HepG2 (cell line): ENCODE measurements around the gene JAGN1. TPM values are rescaled to one million over a fixed set of nuclear protein-coding genes. Genes with fewer than 3 reads are reported as not detected.
A peak's percentile ranks its signal among the peaks of the same experiment; 100 is the strongest.

Experiments used
- EED ChIP-seq: sonication (generic); formaldehyde crosslinking; IDR thresholded peaks from 2 replicates; pipeline ENCODE4 v1.5.0; 2020; ENCODE audit warnings: mild to moderate bottlenecking, missing genetic modification reagents
- ELF3 ChIP-seq: IDR thresholded peaks from 2 replicates; pipeline ENCODE4 v1.6.1; 2016; ENCODE audit warnings: missing genetic modification reagents, missing compliant biosample characterization
- HNRNPL ChIP-seq: fragments of 200-400 bp; formaldehyde crosslinking; IDR thresholded peaks from 2 replicates; pipeline ENCODE4 v1.6.1; 2017; ENCODE audit warnings: mild to moderate bottlenecking, low read depth, low read length
- HOXA7 ChIP-seq: sonication (generic); formaldehyde crosslinking; IDR thresholded peaks from 2 replicates; pipeline ENCODE4 v1.8.1; 2022; ENCODE audit warnings: mild to moderate bottlenecking, missing genetic modification reagents, moderate library complexity
- KDM6A ChIP-seq: IDR thresholded peaks from 2 replicates; pipeline ENCODE4 v1.6.1; 2016; ENCODE audit warnings: low read depth
- KLF12 ChIP-seq: sonication (generic); formaldehyde crosslinking; IDR thresholded peaks from 2 replicates; pipeline ENCODE4 v1.4.0; 2020; ENCODE audit warnings: missing genetic modification reagents, borderline replicate concordance
- MIXL1 ChIP-seq: IDR thresholded peaks from 2 replicates; pipeline ENCODE4 v1.6.1; 2016
- NBN ChIP-seq: fragments of 450-650 bp; conservative IDR thresholded peaks from 2 replicates; pipeline ENCODE4 v1.6.1; 2017
- NFYB ChIP-seq: sonication (generic); formaldehyde crosslinking; IDR thresholded peaks from 2 replicates; pipeline ENCODE4 v1.4.0; 2020; ENCODE audit warnings: missing genetic modification reagents
- SAFB2 ChIP-seq: sonication (generic); formaldehyde crosslinking; IDR thresholded peaks from 2 replicates; pipeline ENCODE4 v1.5.1; 2020; ENCODE audit warnings: missing genetic modification reagents, low read depth, mild to moderate bottlenecking, borderline replicate concordance
- SMYD3 ChIP-seq: sonication (generic); formaldehyde crosslinking; IDR thresholded peaks from 2 replicates; pipeline ENCODE4 v1.8.1; 2023; ENCODE audit warnings: mild to moderate bottlenecking, missing genetic modification reagents
- YEATS2 ChIP-seq: sonication (generic); formaldehyde crosslinking; IDR thresholded peaks from 2 replicates; pipeline ENCODE4 v1.4.0; 2020; ENCODE audit warnings: missing genetic modification reagents, borderline replicate concordance
- ZBTB21 ChIP-seq: sonication (generic); formaldehyde crosslinking; IDR thresholded peaks from 2 replicates; pipeline ENCODE4 v1.4.0; 2020; ENCODE audit warnings: missing genetic modification reagents
- ZFP37 ChIP-seq: sonication (generic); formaldehyde crosslinking; IDR thresholded peaks from 2 replicates; pipeline ENCODE4 v1.4.0; 2020; ENCODE audit warnings: missing genetic modification reagents, borderline replicate concordance
- ZNF136 ChIP-seq: sonication (generic); formaldehyde crosslinking; IDR thresholded peaks from 2 replicates; pipeline ENCODE4 v1.8.1; 2022; ENCODE audit warnings: low read depth, mild to moderate bottlenecking, moderate library complexity, missing genetic modification reagents
- ZNF354B ChIP-seq: sonication (generic); formaldehyde crosslinking; IDR thresholded peaks from 2 replicates; pipeline ENCODE4 v1.8.0; 2022; ENCODE audit warnings: mild to moderate bottlenecking, missing genetic modification reagents
- ZNF569 ChIP-seq: sonication (generic); formaldehyde crosslinking; IDR thresholded peaks from 2 replicates; pipeline ENCODE4 v1.5.0; 2020; ENCODE audit warnings: mild to moderate bottlenecking, missing genetic modification reagents, moderate library complexity, borderline replicate concordance
- ZNF589 ChIP-seq: sonication (generic); formaldehyde crosslinking; conservative IDR thresholded peaks from 2 replicates; pipeline ENCODE4 v1.8.0; 2022; ENCODE audit warnings: mild to moderate bottlenecking, moderate library complexity, missing genetic modification reagents
- ZNF737 ChIP-seq: sonication (generic); formaldehyde crosslinking; IDR thresholded peaks from 2 replicates; pipeline ENCODE4 v1.5.0; 2020; ENCODE audit warnings: missing genetic modification reagents, mild to moderate bottlenecking, borderline replicate concordance
- ZZZ3 ChIP-seq: sonication (generic); formaldehyde crosslinking; IDR thresholded peaks from 2 replicates; pipeline ENCODE4 v1.4.0; 2020; ENCODE audit warnings: missing genetic modification reagents, mild to moderate bottlenecking, borderline replicate concordance
- polyA plus RNA-seq, 8 experiments: library from polyadenylated mRNA; depleted of rRNA in 3 of 8; stranded (reverse) in 7 of 8; unstranded in 1 of 8; fragments of >200 nt; fragmentation: Illumina TruSeq in 4 of 8; extraction: Trizol in 4 of 8; gene quantifications; 2 replicates each; pipeline versions ENCODE4 v1.2.1 to v1.2.3, GENCODE V29; 2011 to 2016; ENCODE audit warnings: low read depth in 4 of 8, missing spikeins in 1 of 8, mixed read lengths in 1 of 8; ENCODE audit not compliant: insufficient read depth in 1 of 8
- total RNA-seq, 5 experiments: library from RNA; depleted of rRNA; stranded (reverse); fragments of >200 nt; fragmentation: Illumina TruSeq; extraction: Trizol; gene quantifications; 2 replicates each; pipeline ENCODE4 v1.2.3, GENCODE V29; 2016; ENCODE audit warnings: low read depth in 1 of 5
- TF ChIP-seq, protein P1 (sequence below): sonication (generic); formaldehyde crosslinking; conservative IDR thresholded peaks from 2 replicates; pipeline ENCODE4 v1.8.1; 2023; ENCODE audit warnings: missing genetic modification reagents
- TF ChIP-seq, protein P2 (sequence below): IDR thresholded peaks from 2 replicates; pipeline ENCODE4 v1.6.1; 2016; ENCODE audit warnings: low read depth, missing genetic modification reagents, missing compliant biosample characterization
- TF ChIP-seq, protein P3 (sequence below): sonication (generic); formaldehyde crosslinking; IDR thresholded peaks from 2 replicates; pipeline ENCODE4 v1.5.0; 2020; ENCODE audit warnings: missing genetic modification reagents

The JAGN1 gene
- total and polyA plus RNA-seq, 2 of the 13 experiments (the other 11 are each of a cell fraction or from before 2014, with no cell fraction given), result 49.9 to 50.9 TPM

- TF ChIP-seq YEATS2 (CRISPR knock-in tag), result 0 out of 2 replicates have a peak, but pooled peaks have one; percentile 55
- no peak for TF ChIP-seq EED (CRISPR knock-in tag)
- peak; percentile 51; the same call in 1 of the 2 replicates for TF ChIP-seq HNRNPL
- no peak for TF ChIP-seq ZZZ3
- TF ChIP-seq, protein P1, sequence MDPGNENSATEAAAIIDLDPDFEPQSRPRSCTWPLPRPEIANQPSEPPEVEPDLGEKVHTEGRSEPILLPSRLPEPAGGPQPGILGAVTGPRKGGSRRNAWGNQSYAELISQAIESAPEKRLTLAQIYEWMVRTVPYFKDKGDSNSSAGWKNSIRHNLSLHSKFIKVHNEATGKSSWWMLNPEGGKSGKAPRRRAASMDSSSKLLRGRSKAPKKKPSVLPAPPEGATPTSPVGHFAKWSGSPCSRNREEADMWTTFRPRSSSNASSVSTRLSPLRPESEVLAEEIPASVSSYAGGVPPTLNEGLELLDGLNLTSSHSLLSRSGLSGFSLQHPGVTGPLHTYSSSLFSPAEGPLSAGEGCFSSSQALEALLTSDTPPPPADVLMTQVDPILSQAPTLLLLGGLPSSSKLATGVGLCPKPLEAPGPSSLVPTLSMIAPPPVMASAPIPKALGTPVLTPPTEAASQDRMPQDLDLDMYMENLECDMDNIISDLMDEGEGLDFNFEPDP (CRISPR knock-in tag), result no peak
- TF ChIP-seq KLF12, result no peak
- no peak for TF ChIP-seq KDM6A
- TF ChIP-seq, protein P2, sequence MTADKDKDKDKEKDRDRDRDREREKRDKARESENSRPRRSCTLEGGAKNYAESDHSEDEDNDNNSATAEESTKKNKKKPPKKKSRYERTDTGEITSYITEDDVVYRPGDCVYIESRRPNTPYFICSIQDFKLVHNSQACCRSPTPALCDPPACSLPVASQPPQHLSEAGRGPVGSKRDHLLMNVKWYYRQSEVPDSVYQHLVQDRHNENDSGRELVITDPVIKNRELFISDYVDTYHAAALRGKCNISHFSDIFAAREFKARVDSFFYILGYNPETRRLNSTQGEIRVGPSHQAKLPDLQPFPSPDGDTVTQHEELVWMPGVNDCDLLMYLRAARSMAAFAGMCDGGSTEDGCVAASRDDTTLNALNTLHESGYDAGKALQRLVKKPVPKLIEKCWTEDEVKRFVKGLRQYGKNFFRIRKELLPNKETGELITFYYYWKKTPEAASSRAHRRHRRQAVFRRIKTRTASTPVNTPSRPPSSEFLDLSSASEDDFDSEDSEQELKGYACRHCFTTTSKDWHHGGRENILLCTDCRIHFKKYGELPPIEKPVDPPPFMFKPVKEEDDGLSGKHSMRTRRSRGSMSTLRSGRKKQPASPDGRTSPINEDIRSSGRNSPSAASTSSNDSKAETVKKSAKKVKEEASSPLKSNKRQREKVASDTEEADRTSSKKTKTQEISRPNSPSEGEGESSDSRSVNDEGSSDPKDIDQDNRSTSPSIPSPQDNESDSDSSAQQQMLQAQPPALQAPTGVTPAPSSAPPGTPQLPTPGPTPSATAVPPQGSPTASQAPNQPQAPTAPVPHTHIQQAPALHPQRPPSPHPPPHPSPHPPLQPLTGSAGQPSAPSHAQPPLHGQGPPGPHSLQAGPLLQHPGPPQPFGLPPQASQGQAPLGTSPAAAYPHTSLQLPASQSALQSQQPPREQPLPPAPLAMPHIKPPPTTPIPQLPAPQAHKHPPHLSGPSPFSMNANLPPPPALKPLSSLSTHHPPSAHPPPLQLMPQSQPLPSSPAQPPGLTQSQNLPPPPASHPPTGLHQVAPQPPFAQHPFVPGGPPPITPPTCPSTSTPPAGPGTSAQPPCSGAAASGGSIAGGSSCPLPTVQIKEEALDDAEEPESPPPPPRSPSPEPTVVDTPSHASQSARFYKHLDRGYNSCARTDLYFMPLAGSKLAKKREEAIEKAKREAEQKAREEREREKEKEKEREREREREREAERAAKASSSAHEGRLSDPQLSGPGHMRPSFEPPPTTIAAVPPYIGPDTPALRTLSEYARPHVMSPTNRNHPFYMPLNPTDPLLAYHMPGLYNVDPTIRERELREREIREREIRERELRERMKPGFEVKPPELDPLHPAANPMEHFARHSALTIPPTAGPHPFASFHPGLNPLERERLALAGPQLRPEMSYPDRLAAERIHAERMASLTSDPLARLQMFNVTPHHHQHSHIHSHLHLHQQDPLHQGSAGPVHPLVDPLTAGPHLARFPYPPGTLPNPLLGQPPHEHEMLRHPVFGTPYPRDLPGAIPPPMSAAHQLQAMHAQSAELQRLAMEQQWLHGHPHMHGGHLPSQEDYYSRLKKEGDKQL (CRISPR knock-in tag), result 0 out of 2 replicates have a peak, but pooled peaks have one; percentile 27
- TF ChIP-seq, protein P3, sequence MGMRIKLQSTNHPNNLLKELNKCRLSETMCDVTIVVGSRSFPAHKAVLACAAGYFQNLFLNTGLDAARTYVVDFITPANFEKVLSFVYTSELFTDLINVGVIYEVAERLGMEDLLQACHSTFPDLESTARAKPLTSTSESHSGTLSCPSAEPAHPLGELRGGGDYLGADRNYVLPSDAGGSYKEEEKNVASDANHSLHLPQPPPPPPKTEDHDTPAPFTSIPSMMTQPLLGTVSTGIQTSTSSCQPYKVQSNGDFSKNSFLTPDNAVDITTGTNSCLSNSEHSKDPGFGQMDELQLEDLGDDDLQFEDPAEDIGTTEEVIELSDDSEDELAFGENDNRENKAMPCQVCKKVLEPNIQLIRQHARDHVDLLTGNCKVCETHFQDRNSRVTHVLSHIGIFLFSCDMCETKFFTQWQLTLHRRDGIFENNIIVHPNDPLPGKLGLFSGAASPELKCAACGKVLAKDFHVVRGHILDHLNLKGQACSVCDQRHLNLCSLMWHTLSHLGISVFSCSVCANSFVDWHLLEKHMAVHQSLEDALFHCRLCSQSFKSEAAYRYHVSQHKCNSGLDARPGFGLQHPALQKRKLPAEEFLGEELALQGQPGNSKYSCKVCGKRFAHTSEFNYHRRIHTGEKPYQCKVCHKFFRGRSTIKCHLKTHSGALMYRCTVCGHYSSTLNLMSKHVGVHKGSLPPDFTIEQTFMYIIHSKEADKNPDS (CRISPR knock-in tag), result no peak
- TF ChIP-seq ZNF569 (CRISPR knock-in tag), result no peak
- TF ChIP-seq ELF3 (CRISPR knock-in tag), result peak; percentile 54; the same call in 1 of the 2 replicates
- TF ChIP-seq ZNF589 (CRISPR knock-in tag), result no peak
- peak; percentile 94 for TF ChIP-seq NFYB
- TF ChIP-seq ZFP37 (CRISPR knock-in tag), result 0 out of 2 replicates have a peak, but pooled peaks have one; percentile 63
- 0 out of 2 replicates have a peak, but pooled peaks have one; percentile 59 for TF ChIP-seq ZNF136 (CRISPR knock-in tag)
- no peak for TF ChIP-seq ZBTB21 (CRISPR knock-in tag)
- no peak for TF ChIP-seq ZNF354B (CRISPR knock-in tag)
- no peak for TF ChIP-seq HOXA7 (CRISPR knock-in tag)
- TF ChIP-seq SAFB2 (CRISPR knock-in tag), result no peak
- TF ChIP-seq MIXL1 (CRISPR knock-in tag), result no peak
- TF ChIP-seq SMYD3, result no peak
- no peak for TF ChIP-seq ZNF737 (CRISPR knock-in tag)
- no peak for TF ChIP-seq NBN
These were observed 46.5 kb upstream of the JAGN1 start, which contains the start of gene RPUSD3 (continued) for GRCh38 chr3:9843715-9844438.
